GM06990 (cell line): Measurements from ENCODE around the gene CELF5.

Experiments
- DNase-seq: peaks from one replicate; pipeline ENCODE4 v3.0.0-alpha.2; 2011; ENCODE audit not compliant: insufficient read length; ENCODE audit errors: extremely low read depth
- H3K27me3 ChIP-seq: replicated peaks from 2 replicates; pipeline ENCODE4 v1.6.0; 2011; ENCODE audit warnings: low read length; ENCODE audit not compliant: control insufficient read depth, insufficient read depth
- H3K36me3 ChIP-seq: 2 replicates; pipeline ENCODE4 v1.5.1; 2011; ENCODE audit warnings: low read length; ENCODE audit not compliant: control insufficient read depth, insufficient read depth
- H3K4me3 ChIP-seq: replicated peaks from 2 replicates; pipeline ENCODE4 v1.5.1; 2011; ENCODE audit warnings: low read depth, mild to moderate bottlenecking, control low read depth, low read length
- CTCF ChIP-seq: IDR thresholded peaks from 2 replicates; pipeline ENCODE4 v1.5.1; 2011; ENCODE audit warnings: low read length, control low read depth, mild to moderate bottlenecking, inconsistent platforms; ENCODE audit not compliant: insufficient read depth, poor library complexity, severe bottlenecking

CELF5 gene

DNA sequence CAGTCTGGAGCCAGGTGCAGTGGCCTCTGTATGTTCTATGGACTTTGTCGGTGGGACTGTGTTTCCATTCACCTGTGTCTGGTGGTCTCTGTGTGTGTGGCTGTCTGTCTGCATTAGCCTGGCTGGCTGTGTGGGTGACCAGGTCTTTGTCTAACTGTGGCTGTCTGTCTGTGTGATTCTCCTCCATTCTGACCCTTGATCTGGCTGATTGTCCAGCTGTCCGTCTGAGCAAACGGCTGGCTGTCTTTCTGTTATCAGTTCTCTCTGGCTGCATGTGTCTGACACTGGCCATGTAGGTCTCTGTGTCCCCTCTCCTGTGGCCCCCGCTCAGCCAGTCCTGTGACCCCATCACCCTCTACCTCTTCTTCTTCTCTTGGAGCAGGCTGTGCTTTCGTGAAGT lies 53.2 kb downstream of the CELF5 start:
- no peak for DNase-seq
- Histone ChIP-seq H3K27me3 (no peaks in the 10 kb centered on the region; the same call in 1 of the 2 replicates), H3K36me3 (no peaks in the 10 kb centered on the region), H3K4me3 (no peak overlapping the region)
- TF ChIP-seq CTCF = no peak

DNA sequence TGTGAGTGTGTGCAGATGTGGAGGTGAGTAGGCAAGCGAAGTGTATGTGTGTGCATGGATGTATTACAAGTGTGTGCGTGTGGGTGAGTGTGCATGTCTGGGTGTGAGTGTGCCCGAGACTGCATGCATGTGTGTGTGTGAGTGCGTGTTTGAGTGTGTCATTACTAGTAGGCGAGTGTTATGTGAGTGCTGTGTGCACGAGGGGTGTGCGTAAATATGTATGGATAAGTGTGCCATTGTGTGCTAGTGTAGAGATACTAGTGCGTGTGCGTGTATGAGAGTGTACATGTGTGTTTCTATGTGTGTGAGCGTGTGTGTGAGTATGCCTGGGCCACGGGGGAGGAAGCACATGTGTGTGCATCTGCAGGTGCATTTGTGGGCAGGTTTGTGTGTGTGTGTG lies 53.8 kb downstream of the CELF5 start:
- Histone ChIP-seq H3K27me3 (no peaks in the 10 kb centered on the region; the same call in 1 of the 2 replicates), H3K36me3 (no peaks in the 10 kb centered on the region), H3K4me3 (no peak overlapping the region)
- TF ChIP-seq CTCF = no peak
- no peak for DNase-seq

DNA sequence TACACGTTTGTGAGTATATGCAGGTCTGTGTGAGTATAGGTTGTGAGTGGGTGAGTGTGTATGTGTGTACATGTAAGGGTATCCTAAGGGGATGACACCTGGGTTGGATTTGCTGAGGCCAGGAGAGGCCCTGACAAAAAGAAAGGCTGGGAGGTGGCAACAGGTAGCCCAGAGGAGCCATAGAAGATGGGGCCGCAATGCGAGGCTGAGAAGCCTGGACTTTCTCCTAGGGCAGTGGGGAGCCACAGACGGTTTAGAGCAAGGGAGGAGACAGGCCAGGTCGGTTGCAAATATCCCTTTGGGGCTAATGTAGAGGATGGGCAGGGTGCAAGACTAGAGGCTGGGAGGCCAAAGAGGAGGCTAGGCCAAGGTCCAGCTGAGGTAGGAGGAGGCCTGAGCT lies 54.3 kb downstream of the CELF5 start:
- no peak overlapping the region for H3K4me3 ChIP-seq
- no peaks in the 10 kb centered on the region for H3K36me3 ChIP-seq
- H3K27me3 ChIP-seq = no peaks in the 10 kb centered on the region; the same call in 1 of the 2 replicates
- no peak for TF ChIP-seq CTCF
- no peak for DNase-seq

DNA sequence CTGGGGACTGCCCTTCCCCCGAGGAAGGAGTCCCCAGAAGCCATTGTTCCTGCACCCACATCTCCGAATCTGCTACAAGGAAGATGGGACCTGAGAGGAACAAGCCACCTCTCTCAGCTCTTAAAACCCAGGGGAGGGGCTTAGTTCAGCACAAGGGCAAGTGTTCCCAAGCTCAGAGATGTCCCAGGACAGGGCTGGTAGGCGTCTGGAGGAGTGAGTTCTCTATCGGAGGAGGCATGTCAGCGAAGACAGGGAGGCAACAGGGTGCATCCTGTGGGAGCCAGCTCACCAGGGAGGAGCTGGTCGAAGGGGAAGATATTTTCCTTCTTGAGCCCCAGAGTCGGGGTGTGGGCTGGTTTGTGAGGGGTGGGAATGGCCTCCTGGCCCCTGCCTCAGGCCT lies 54.8 kb downstream of the CELF5 start:
- no peak overlapping the region for H3K4me3 ChIP-seq
- no peaks in the 10 kb centered on the region; the same call in 1 of the 2 replicates for H3K27me3 ChIP-seq
- DNase-seq = no peak
- TF ChIP-seq CTCF = no peak
- no peaks in the 10 kb centered on the region for H3K36me3 ChIP-seq

DNA sequence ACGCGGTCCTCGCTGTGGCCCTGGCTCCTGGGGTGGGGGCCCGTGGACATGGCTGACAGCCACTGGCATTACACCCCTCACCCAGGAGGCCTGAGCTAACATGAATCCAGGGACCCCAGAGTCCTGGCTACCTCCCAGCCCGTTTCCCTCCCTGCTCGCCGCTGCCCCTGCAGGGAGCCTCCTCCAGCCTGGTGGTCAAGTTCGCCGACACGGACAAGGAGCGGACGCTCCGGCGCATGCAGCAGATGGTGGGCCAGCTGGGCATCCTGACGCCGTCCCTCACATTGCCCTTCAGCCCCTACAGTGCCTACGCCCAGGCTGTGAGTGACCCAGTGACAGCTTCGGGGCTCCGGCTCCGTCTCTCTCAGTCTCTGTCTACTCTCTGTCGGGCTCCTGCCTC lies 56.6 kb downstream of the CELF5 start:
- no peak for DNase-seq
- TF ChIP-seq CTCF = no peak
- H3K36me3 ChIP-seq = no peaks in the 10 kb centered on the region
- no peak overlapping the region for H3K4me3 ChIP-seq
- H3K27me3 ChIP-seq = no peaks in the 10 kb centered on the region; the same call in 1 of the 2 replicates

GRCh38 chr19:3282155-3282554 lies 57.7 kb downstream of the CELF5 start:
- H3K27me3 ChIP-seq = no peaks in the 10 kb centered on the region; the same call in 1 of the 2 replicates
- no peak overlapping the region for H3K4me3 ChIP-seq
- TF ChIP-seq CTCF = no peak
- no peak for DNase-seq
- no peaks in the 10 kb centered on the region for H3K36me3 ChIP-seq
